SK-N-SH (cell line): ENCODE results near the gene PHLPP1. TPM values are rescaled to one million over a fixed set of nuclear protein-coding genes. Genes with fewer than 3 reads are reported as not detected.

ENCODE experiments used
- CTCF ChIA-PET: fragments of 300-600, 350-600 bp; formaldehyde crosslinking; extraction: SDS; loops from one replicate; lab custom pipeline; 2021; lab: Yijun Ruan, JAX
- POLR2A ChIA-PET: fragments of 350-600 bp; sonication (Branson Sonifier 250); formaldehyde crosslinking; extraction: SDS; loops from one replicate; lab custom pipeline; 2020; ENCODE audit warnings: antibody characterized with exemption, inconsistent platforms; lab: Yijun Ruan, JAX
- DNase-seq: peaks from one replicate; pipeline ENCODE4 v3.0.0; 2012
- H2AFZ ChIP-seq: fragments of 200-600 bp; sonication (generic); 2 replicates; pipeline ENCODE4 v1.8.1; 2016; ENCODE audit warnings: antibody characterized with exemption, mild to moderate bottlenecking, low read depth
- H3F3A ChIP-seq: fragments of 200-600 bp; sonication (generic); replicated peaks from 2 replicates; pipeline ENCODE3; 2016; ENCODE audit warnings: antibody characterized with exemption, mild to moderate bottlenecking; ENCODE audit not compliant: insufficient read depth
- H3K27ac ChIP-seq, 2 experiments: fragments of 200-500 bp in 1 of 2; fragments of 200-600 bp in 1 of 2; sonication (Bioruptor generic) in 1 of 2; sonication (generic), shearing (Covaris generic) in 1 of 2; 2 replicates each; pipeline versions ENCODE4 v1.5.1 to v1.6.1; 2014 to 2016; ENCODE audit warnings: low read depth in 2 of 2, inconsistent platforms in 1 of 2, low read length in 1 of 2, mild to moderate bottlenecking in 1 of 2, mixed read lengths in 1 of 2
- H3K27me3 ChIP-seq: fragments of 200-600 bp; sonication (generic), shearing (Covaris generic); 2 replicates; pipeline ENCODE4 v1.6.1; 2016; ENCODE audit warnings: mixed run types; ENCODE audit not compliant: insufficient read depth
- H3K36me3 ChIP-seq, 2 experiments: fragments of 200-500 bp in 1 of 2; fragments of 200-600 bp in 1 of 2; sonication (Bioruptor generic) in 1 of 2; sonication (generic) in 1 of 2; replicated peaks in 1 of 2; 2 replicates each; pipeline versions ENCODE3 to v1.5.1; 2014 to 2016; ENCODE audit warnings: low read length in 1 of 2, mild to moderate bottlenecking in 1 of 2; ENCODE audit not compliant: insufficient read depth in 2 of 2, control insufficient read depth in 1 of 2
- H3K4me1 ChIP-seq, 2 experiments: fragments of 200-500 bp in 1 of 2; fragments of 200-600 bp in 1 of 2; sonication (Bioruptor generic) in 1 of 2; sonication (generic), shearing (Covaris generic) in 1 of 2; 2 replicates each; pipeline versions ENCODE4 v1.5.1 to v1.6.1; 2014 to 2016; ENCODE audit warnings: low read depth in 1 of 2, low read length in 1 of 2, mixed run types in 1 of 2; ENCODE audit not compliant: insufficient read depth in 2 of 2, control insufficient read depth in 1 of 2
- H3K4me2 ChIP-seq: fragments of 200-600 bp; sonication (generic), shearing (Covaris generic); 2 replicates; pipeline ENCODE4 v1.6.1; 2017; ENCODE audit warnings: mixed run types
- H3K4me3 ChIP-seq, 2 experiments: fragments of 200-500 bp in 1 of 2; fragments of 200-600 bp in 1 of 2; sonication (Bioruptor generic) in 1 of 2; sonication (generic), shearing (Covaris generic) in 1 of 2; 2 replicates each; pipeline versions ENCODE4 v1.5.1 to v1.8.1; 2014 to 2016; ENCODE audit warnings: low read depth in 2 of 2, inconsistent platforms in 1 of 2, low read length in 1 of 2, mild to moderate bottlenecking in 1 of 2, mixed read lengths in 1 of 2, moderate library complexity in 1 of 2
- H3K79me2 ChIP-seq: fragments of 200-600 bp; sonication (generic); 2 replicates; pipeline ENCODE4 v1.8.1; 2017; ENCODE audit warnings: mild to moderate bottlenecking; ENCODE audit not compliant: insufficient read depth
- H3K9ac ChIP-seq: fragments of 200-600 bp; sonication (generic); 2 replicates; pipeline ENCODE4 v1.6.1; 2017; ENCODE audit warnings: mixed run types
- H3K9me2 ChIP-seq: fragments of 200-600 bp; sonication (generic); 2 replicates; pipeline ENCODE4 v1.6.1; 2017; ENCODE audit warnings: mixed run types
- H3K9me3 ChIP-seq: fragments of 200-600 bp; sonication (generic); 2 replicates; pipeline ENCODE4 v1.6.1; 2017; ENCODE audit warnings: mixed run types, mild to moderate bottlenecking, moderate library complexity
- H4K20me1 ChIP-seq: fragments of 200-600 bp; sonication (generic); 2 replicates; pipeline ENCODE4 v1.6.1; 2017; ENCODE audit warnings: mild to moderate bottlenecking, mixed run types; ENCODE audit not compliant: insufficient read depth
- CTCF ChIP-seq: fragments of 200-600 bp; sonication (generic); IDR thresholded peaks from 2 replicates; pipeline ENCODE4 v1.6.1; 2017; ENCODE audit warnings: antibody characterized with exemption, mild to moderate bottlenecking, moderate library complexity
- EP300 ChIP-seq, 2 experiments: IDR thresholded peaks; 2 replicates each; pipeline versions ENCODE4 v1.4.0 to v1.6.1; 2012; ENCODE audit warnings: borderline replicate concordance in 1 of 2, low read depth in 1 of 2, low read length in 1 of 2
- EZH2phosphoT487 ChIP-seq: fragments of 200-600 bp; sonication (generic); IDR thresholded peaks from 2 replicates; pipeline ENCODE4 v1.6.1; 2017; ENCODE audit warnings: low read depth, mixed run types, mild to moderate bottlenecking, antibody characterized with exemption, moderate library complexity, borderline replicate concordance
- FOSL2 ChIP-seq: IDR thresholded peaks from 2 replicates; pipeline ENCODE4 v1.4.0; 2012; ENCODE audit warnings: low read depth, mild to moderate bottlenecking, moderate library complexity, borderline replicate concordance
- FOXJ3 ChIP-seq: sonication (generic); formaldehyde crosslinking; IDR thresholded peaks from 2 replicates; pipeline ENCODE4 v1.5.1; 2020; ENCODE audit warnings: mild to moderate bottlenecking, missing genetic modification reagents
- FOXM1 ChIP-seq: IDR thresholded peaks from 2 replicates; pipeline ENCODE4 v1.4.0; 2012; ENCODE audit warnings: low read depth, mild to moderate bottlenecking
- GATA2 ChIP-seq: sonication (generic); formaldehyde crosslinking; IDR thresholded peaks from 2 replicates; pipeline ENCODE4 v1.5.0; 2020; ENCODE audit warnings: mild to moderate bottlenecking, missing genetic modification reagents
- IRF3 ChIP-seq: fragments of 150-350 bp; IDR thresholded peaks from 2 replicates; pipeline ENCODE4 v1.6.1; 2016; ENCODE audit warnings: mild to moderate bottlenecking, low read depth, low read length
- JUND ChIP-seq: IDR thresholded peaks from 2 replicates; pipeline ENCODE4 v1.4.0; 2012
- MXI1 ChIP-seq: IDR thresholded peaks from 2 replicates; pipeline ENCODE4 v1.6.1; 2012; ENCODE audit warnings: mild to moderate bottlenecking, low read depth, low read length, improper control_type of control experiment
- PBX3 ChIP-seq: IDR thresholded peaks from 2 replicates; pipeline ENCODE4; 2012
- POLR2AphosphoS5 ChIP-seq: IDR thresholded peaks from 2 replicates; pipeline ENCODE4 v1.6.1; 2012; ENCODE audit warnings: low read depth, low read length
- RFX5 ChIP-seq: IDR thresholded peaks from 2 replicates; pipeline ENCODE4 v1.6.1; 2012; ENCODE audit warnings: mild to moderate bottlenecking, improper control_type of control experiment, low read length
- SIN3A ChIP-seq: IDR thresholded peaks from 2 replicates; pipeline ENCODE4 v1.6.1; 2012; ENCODE audit warnings: low read depth, mild to moderate bottlenecking, low read length, moderate library complexity, borderline replicate concordance
- SMC3 ChIP-seq: IDR thresholded peaks from 2 replicates; pipeline ENCODE4 v1.6.1; 2012; ENCODE audit warnings: low read depth, low read length, improper control_type of control experiment
- TAF1 ChIP-seq: IDR thresholded peaks from 2 replicates; pipeline ENCODE4 v1.6.1; 2012; ENCODE audit warnings: low read depth, mild to moderate bottlenecking, low read length, moderate library complexity, borderline replicate concordance
- TEAD4 ChIP-seq: IDR thresholded peaks from 2 replicates; pipeline ENCODE4 v1.4.0; 2012; ENCODE audit warnings: mild to moderate bottlenecking, borderline replicate concordance; ENCODE audit not compliant: insufficient read depth
- USF2 ChIP-seq: fragments of 150-350 bp; IDR thresholded peaks from 2 replicates; pipeline ENCODE4 v1.6.1; 2017; ENCODE audit warnings: antibody characterized with exemption, low read length, low read depth, borderline replicate concordance
- YY1 ChIP-seq: IDR thresholded peaks from 2 replicates; pipeline ENCODE4 v1.4.0; 2012; ENCODE audit warnings: low read depth, mild to moderate bottlenecking
- ZBTB33 ChIP-seq: IDR thresholded peaks from 2 replicates; pipeline ENCODE4 v1.4.0; 2012; ENCODE audit warnings: low read depth, borderline replicate concordance
- WGBS: methylation state at CpG from one replicate; pipeline ENCODE4 v1.1.6; 2017; ENCODE audit warnings: low lambda C conversion rate; 5-methylcytosine and 5-hydroxymethylcytosine counted together
- polyA plus RNA-seq, 3 experiments: library from polyadenylated mRNA; depleted of rRNA; stranded (reverse); fragments of >200 nt; gene quantifications; 2 replicates each; pipeline ENCODE4 v1.2.3, GENCODE V29; 2012

PHLPP1 gene
- polyA plus RNA-seq, 1 of the 3 experiments (the other 2 are of a cell fraction) = 4.6 TPM

GRCh38 chr18:62939926-62940325, 224.6 kb downstream of the PHLPP1 start:
- H4K20me1 ChIP-seq = no peaks in the 10 kb centered on the region
- DNase-seq = no peak
- POLR2A ChIA-PET = no interaction called here
- 90% methylated on average over 3 of the region's 3 CpGs for WGBS
- H3K9me2 ChIP-seq = no peaks in the 10 kb centered on the region
- H3K9me3 ChIP-seq = no peaks in the 10 kb centered on the region
- no peak overlapping the region for H3K4me2 ChIP-seq
- no peaks in the 10 kb centered on the region for H3K79me2 ChIP-seq
- CTCF ChIA-PET = no interaction called here
- peaks cover 6% of the 10 kb centered on the region for H3F3A ChIP-seq
- no peaks in the 10 kb centered on the region for H3K27me3 ChIP-seq
- H3K4me1 ChIP-seq = 0 out of 4 replicates have a peak, but pooled peaks cover 0 to 3% of the 10 kb centered on the region in 2 experiments
- TF ChIP-seq SMC3 (no peak), RFX5 (no peak), FOSL2 (no peak), TAF1 (no peak), FOXM1 (no peak), POLR2AphosphoS5 (no peak), TEAD4 (no peak)
- peaks cover 0 to 2% of the 10 kb centered on the region in 2 experiments for H3K36me3 ChIP-seq
- no peak overlapping the region for H2AFZ ChIP-seq
- no peak overlapping the region for H3K4me3 ChIP-seq
- H3K9ac ChIP-seq = no peak overlapping the region
- no peak overlapping the region for H3K27ac ChIP-seq

- no peak overlapping the region for H2AFZ ChIP-seq
- peaks cover 4% of the 10 kb centered on the region for H3F3A ChIP-seq
- no peak overlapping the region for H3K4me3 ChIP-seq
- no peak overlapping the region for H3K27ac ChIP-seq
- TF ChIP-seq CTCF = no peak
- TF ChIP-seq POLR2AphosphoS5 = no peak
- no peak for TF ChIP-seq EP300 (IDR thresholded peaks at IDR 0.05; ENCODE audit: borderline replicate concordance in 1 of 2, low read depth in 1 of 2, low read length in 1 of 2)
- no peak for TF ChIP-seq YY1
- no peak for TF ChIP-seq PBX3
- no peak for TF ChIP-seq TEAD4
- TF ChIP-seq JUND = no peak
- no peak for TF ChIP-seq TAF1
- no peak for TF ChIP-seq SMC3
- TF ChIP-seq USF2 = no peak
- TF ChIP-seq IRF3 = no peak
- no peak for TF ChIP-seq RFX5
- TF ChIP-seq ZBTB33 = no peak
- TF ChIP-seq GATA2 (CRISPR knock-in tag) = no peak
- TF ChIP-seq FOXJ3 (CRISPR knock-in tag) = no peak
- TF ChIP-seq EZH2phosphoT487 = no peak
- no peak for TF ChIP-seq SIN3A
- TF ChIP-seq FOXM1 = no peak
- no peak for TF ChIP-seq MXI1
- ChIA-PET CTCF (interaction anchor here (1.3 kb wide), 2 partner anchors 40 to 358 kb away, joined by 3 to 4 read pairs; no protein-coding TSS in a partner anchor), POLR2A (no interaction called here)
- H3K36me3 ChIP-seq = peaks cover 0 to 11% of the 10 kb centered on the region in 2 experiments
- H3K4me2 ChIP-seq = no peak overlapping the region
- DNase-seq = no peak
- no peaks in the 10 kb centered on the region for H3K79me2 ChIP-seq
- 0 out of 4 replicates have a peak, but pooled peaks cover 0 to 3% of the 10 kb centered on the region in 2 experiments for H3K4me1 ChIP-seq
- 93% methylated on average over 8 of the region's 8 CpGs for WGBS
- no peaks in the 10 kb centered on the region for H3K9me3 ChIP-seq
- H4K20me1 ChIP-seq = no peaks in the 10 kb centered on the region
- no peak overlapping the region for H3K9ac ChIP-seq
- no peaks in the 10 kb centered on the region for H3K27me3 ChIP-seq
- no peaks in the 10 kb centered on the region for H3K9me2 ChIP-seq
Observed at GRCh38 chr18:62942578-62942977, 227.2 kb downstream of the PHLPP1 start.
